Hypothalamus (tissue), 51 donors: Measurements from ENCODE around the gene SLC5A10.

Experiments
- DNase-seq, 51 donors: peaks; one replicate each; lab custom pipeline; 2025; lab: John Stamatoyannopoulos, UW

SLC5A10 gene

GRCh38 chr17:19000531-19001325 lies 48.8 kb downstream of the SLC5A10 start:
- DNase-seq, result no peak

GRCh38 chr17:19001907-19002590 lies 50.1 kb downstream of the SLC5A10 start:
- no peak for DNase-seq

GRCh38 chr17:19002805-19003542 lies 51.0 kb downstream of the SLC5A10 start:
- no peak for DNase-seq

GRCh38 chr17:19003543-19004420 lies 51.8 kb downstream of the SLC5A10 start:
- peak in 1 of 51 donors; percentile 11 for DNase-seq

- DNase-seq, result peak in 10 of 51 donors; percentile 2 to 43 (median 14)
Measured at GRCh38 chr17:19004421-19005136, 52.6 kb downstream of the SLC5A10 start, which contains the start of gene FAM83G. TSS of gene FAM83G (minus strand) at chr17:19004764. CDS start at chr17:19004041, 723 bp downstream.

- DNase-seq, result no peak
Measured at GRCh38 chr17:19005137-19005773, 53.3 kb downstream of the SLC5A10 start.

DNA sequence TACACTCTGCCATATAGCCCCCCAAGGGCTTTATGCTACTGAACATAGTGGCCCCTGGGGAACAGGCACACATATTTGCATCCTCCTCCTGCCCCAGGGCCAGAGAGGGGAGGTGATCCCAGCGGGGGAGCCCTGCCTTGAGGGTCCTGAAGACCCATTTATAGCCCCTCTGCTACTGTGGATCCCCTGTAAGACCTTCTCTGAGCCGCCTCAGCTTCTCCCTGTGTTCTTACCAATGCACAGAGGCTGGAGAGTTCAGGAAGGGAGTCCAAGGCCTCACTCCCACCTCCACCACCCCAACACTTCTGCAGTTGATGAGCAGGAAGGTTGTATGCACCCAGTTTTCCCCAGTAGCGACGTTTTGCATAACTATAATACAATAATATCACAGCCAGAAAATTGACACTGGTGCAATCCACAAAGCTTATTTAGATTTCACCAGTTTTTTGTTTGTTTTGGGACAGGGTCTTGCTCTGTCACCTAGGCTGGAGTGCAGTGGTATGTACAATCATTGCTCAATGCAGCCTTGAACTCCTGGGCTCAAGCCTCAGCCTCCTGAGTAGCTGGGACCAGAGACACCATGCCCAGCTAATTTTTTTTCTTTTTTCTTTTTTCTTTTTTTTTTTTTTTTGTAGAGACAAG lies 53.9 kb downstream of the SLC5A10 start:
- DNase-seq, result no peak

- DNase-seq, result no peak
Measured at GRCh38 chr17:19006698-19007097, 54.7 kb downstream of the SLC5A10 start.

DNA sequence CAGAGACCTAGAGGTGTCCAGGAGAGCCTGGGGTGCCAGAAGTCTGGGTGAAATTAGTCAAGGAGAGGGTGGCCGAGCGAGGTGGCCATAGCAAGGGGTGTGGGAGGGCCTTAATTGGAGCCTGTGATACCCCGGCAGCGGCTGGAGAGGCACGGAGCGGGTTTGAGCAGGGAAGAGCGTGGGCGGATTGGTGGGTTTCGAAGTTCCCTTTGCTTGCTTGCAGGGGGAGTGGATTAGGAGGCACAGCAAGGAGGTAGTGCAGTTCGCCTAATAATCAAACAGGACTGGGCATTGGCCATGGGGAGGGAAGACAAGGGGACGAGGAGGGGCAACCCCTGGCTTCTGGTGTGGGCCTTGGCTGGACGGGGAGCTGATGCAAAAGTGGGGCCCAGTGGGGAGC lies 58.0 kb downstream of the SLC5A10 start:
- no peak for DNase-seq

DNA sequence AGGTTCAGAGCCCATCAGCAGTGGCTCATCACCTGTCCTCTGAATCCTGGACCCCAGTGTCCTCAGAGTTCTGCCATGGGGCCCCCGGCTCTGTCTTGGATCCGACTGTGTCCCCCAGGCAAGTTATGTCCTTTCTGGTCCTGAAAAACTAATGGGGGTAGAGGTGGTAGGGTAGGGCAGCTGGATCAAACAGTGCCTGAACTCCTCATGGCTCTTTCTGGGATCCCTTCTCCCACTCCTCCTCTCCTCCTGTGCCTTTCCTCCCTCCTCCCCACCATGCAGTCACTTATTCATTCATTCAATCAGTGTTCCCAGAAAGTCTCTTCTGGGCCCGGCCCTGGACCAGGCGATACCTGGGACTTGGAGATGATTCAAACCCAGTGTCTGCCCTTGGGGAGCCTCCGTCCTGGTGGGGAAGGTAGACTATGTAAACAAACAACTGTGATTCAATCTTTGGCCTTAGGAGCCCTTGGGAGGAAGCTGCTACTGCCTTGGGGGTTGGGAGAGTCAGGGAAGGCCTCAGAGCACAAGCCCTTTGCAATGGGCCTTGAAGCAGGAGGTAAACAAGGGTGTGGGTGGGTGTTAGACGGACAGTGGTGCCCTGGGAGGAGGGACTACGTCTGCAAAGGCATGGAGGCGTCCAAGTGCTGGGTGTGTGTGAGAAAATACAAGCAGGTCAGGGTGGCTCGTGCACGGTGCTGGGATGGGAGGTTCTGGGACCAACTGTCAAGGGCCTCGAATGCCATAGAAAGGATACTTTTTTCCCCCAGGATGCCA lies 59.0 kb downstream of the SLC5A10 start:
- no peak for DNase-seq

DNA sequence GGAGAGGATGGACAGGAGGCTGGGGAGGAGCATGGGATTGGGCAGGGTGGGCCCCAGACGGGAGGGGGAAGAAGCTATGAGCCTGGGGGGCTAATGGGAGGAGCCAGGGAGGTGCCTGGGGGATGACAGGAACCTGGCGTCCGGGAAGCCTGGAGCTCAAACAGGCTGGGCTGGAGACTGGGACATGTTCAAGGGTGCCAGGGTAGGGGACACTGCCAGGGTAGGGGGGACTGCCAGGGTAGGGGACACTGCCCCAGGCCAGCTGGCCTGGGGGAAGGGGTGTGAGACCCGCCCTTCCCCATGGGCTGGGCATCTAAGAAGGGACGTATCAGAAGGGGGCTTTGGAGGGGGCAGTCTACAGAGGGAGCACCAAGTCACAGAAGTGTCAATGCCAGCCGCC lies 59.6 kb downstream of the SLC5A10 start:
- no peak for DNase-seq

GRCh38 chr17:19012171-19013080 lies 60.5 kb downstream of the SLC5A10 start:
- no peak for DNase-seq

DNA sequence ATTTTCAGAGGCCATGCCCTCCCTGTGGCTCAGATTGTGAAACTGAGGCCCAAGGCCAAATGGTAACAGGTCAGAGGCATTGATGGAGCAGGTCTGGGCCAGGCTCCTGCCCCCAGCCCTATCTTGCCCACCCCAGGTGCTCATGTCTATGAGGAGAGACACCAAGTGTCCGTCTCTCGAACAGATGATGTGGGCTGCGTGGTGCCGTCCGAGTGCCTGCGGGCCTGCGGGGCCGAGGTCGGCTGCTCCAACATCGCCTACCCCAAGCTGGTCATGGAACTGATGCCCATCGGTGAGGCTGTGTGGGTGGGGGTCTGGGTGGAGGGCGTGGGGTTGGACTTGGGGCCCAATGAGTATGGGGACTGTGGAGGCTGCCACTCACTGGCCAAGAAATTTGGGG lies 61.3 kb downstream of the SLC5A10 start:
- no peak for DNase-seq

- no peak for DNase-seq
Measured at GRCh38 chr17:19013806-19014627, 62.1 kb downstream of the SLC5A10 start.

- no peak for DNase-seq
Measured at GRCh38 chr17:19014628-19015215, 62.8 kb downstream of the SLC5A10 start.
